Measurements from ENCODE around the gene GARIN5B. TPM values are rescaled to one million over a fixed set of nuclear protein-coding genes. Genes with fewer than 3 reads are reported as not detected.

GARIN5B gene
- total and polyA plus RNA-seq, 2 experiments from 2014 or later, result not detected

DNA sequence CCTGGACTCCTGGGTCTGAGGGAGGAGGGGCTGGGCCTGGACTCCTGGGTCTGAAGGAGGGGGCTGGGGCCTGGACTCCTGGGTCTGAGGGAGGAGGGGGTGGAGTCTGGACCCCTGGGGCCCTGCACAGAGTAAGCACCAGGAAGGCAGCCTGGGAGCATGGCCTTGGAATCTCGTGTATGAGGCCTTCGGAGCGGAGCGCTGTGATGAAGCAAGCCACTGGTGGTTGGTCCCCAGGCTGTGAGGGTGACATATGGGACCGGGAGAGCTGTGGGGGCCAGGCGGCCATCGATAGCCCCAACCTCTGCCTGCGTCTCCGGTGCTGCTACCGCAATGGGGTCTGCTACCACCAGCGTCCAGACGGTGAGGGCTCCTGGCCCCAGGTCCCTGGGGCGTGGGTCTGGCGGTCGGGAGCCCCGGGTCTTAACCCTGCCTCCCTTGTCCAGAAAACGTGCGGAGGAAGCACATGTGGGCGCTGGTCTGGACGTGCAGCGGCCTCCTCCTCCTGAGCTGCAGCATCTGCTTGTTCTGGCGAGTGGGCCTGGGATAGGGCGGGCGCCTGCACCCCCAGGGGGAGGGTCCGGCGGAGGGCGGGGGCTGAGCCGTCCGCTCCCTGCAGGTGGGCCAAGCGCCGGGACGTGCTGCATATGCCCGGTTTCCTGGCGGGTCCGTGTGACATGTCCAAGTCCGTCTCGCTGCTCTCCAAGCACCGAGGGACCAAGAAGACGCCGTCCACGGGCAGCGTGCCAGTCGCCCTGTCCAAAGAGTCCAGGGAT, 14.5 kb upstream of the GARIN5B start:
- Histone ChIP-seq H4K20me1 (replicated peaks; ENCODE audit: insufficient read depth) (peaks cover 3% of the 10 kb centered on the region; the same call in 1 of the 2 replicates), H3K4me3 (peak overlapping the region; percentile 73), H3K4me1 (ENCODE audit: insufficient read depth) (peaks cover 49% of the 10 kb centered on the region), H3K4me2 (peak overlapping the region; percentile 96), H3K36me3 (ENCODE audit: insufficient read depth) (no peaks in the 10 kb centered on the region), H3K27ac (ENCODE audit: low read depth) (no peak overlapping the region), H3F3A (replicated peaks; ENCODE audit: low read depth) (0 out of 2 replicates have a peak, but pooled peaks cover 12% of the 10 kb centered on the region), H2AFZ (no peak overlapping the region), H3K79me2 (replicated peaks; ENCODE audit: insufficient read depth) (0 out of 2 replicates have a peak, but pooled peaks cover 4% of the 10 kb centered on the region), H3K9me2 (ENCODE audit: insufficient read depth) (no peaks in the 10 kb centered on the region), H3K27me3 (ENCODE audit: insufficient read depth) (peaks cover 54% of the 10 kb centered on the region)
- Mint-ChIP-seq H3K4me1 (peaks cover 45% of the 10 kb centered on the region), H3K36me3 (ENCODE audit: low read depth) (peaks cover 3% of the 10 kb centered on the region; the same call in 1 of the 3 replicates), H3K4me3 (peak overlapping the region; percentile 62; the same call in 2 of the 3 replicates), H3K27me3 (ENCODE audit: insufficient read depth, low read depth, poor library complexity) (peaks cover 38% of the 10 kb centered on the region), H3K9me3 (peaks cover 2% of the 10 kb centered on the region; the same call in 1 of the 3 replicates), H3K27ac (no peak overlapping the region)
- TF ChIP-seq NANOG (IDR thresholded peaks at IDR 0.05; ENCODE audit: borderline replicate concordance) (no peak), ZNF114 (CRISPR knock-in tag; IDR thresholded peaks at IDR 0.05) (no peak), EZH2phosphoT487 (IDR thresholded peaks at IDR 0.05; ENCODE audit: unreplicated experiment) (no peak), ZNF331 (CRISPR knock-in tag; IDR thresholded peaks at IDR 0.05; ENCODE audit: low read depth) (no peak), POLR2AphosphoS5 (IDR thresholded peaks at IDR 0.05; ENCODE audit: low read depth) (peak; percentile 65; the same call in 1 of the 2 replicates), CREB1 (CRISPR knock-in tag; IDR thresholded peaks at IDR 0.05; ENCODE audit: low read depth) (no peak)
- TF ChIP-seq, protein P1, sequence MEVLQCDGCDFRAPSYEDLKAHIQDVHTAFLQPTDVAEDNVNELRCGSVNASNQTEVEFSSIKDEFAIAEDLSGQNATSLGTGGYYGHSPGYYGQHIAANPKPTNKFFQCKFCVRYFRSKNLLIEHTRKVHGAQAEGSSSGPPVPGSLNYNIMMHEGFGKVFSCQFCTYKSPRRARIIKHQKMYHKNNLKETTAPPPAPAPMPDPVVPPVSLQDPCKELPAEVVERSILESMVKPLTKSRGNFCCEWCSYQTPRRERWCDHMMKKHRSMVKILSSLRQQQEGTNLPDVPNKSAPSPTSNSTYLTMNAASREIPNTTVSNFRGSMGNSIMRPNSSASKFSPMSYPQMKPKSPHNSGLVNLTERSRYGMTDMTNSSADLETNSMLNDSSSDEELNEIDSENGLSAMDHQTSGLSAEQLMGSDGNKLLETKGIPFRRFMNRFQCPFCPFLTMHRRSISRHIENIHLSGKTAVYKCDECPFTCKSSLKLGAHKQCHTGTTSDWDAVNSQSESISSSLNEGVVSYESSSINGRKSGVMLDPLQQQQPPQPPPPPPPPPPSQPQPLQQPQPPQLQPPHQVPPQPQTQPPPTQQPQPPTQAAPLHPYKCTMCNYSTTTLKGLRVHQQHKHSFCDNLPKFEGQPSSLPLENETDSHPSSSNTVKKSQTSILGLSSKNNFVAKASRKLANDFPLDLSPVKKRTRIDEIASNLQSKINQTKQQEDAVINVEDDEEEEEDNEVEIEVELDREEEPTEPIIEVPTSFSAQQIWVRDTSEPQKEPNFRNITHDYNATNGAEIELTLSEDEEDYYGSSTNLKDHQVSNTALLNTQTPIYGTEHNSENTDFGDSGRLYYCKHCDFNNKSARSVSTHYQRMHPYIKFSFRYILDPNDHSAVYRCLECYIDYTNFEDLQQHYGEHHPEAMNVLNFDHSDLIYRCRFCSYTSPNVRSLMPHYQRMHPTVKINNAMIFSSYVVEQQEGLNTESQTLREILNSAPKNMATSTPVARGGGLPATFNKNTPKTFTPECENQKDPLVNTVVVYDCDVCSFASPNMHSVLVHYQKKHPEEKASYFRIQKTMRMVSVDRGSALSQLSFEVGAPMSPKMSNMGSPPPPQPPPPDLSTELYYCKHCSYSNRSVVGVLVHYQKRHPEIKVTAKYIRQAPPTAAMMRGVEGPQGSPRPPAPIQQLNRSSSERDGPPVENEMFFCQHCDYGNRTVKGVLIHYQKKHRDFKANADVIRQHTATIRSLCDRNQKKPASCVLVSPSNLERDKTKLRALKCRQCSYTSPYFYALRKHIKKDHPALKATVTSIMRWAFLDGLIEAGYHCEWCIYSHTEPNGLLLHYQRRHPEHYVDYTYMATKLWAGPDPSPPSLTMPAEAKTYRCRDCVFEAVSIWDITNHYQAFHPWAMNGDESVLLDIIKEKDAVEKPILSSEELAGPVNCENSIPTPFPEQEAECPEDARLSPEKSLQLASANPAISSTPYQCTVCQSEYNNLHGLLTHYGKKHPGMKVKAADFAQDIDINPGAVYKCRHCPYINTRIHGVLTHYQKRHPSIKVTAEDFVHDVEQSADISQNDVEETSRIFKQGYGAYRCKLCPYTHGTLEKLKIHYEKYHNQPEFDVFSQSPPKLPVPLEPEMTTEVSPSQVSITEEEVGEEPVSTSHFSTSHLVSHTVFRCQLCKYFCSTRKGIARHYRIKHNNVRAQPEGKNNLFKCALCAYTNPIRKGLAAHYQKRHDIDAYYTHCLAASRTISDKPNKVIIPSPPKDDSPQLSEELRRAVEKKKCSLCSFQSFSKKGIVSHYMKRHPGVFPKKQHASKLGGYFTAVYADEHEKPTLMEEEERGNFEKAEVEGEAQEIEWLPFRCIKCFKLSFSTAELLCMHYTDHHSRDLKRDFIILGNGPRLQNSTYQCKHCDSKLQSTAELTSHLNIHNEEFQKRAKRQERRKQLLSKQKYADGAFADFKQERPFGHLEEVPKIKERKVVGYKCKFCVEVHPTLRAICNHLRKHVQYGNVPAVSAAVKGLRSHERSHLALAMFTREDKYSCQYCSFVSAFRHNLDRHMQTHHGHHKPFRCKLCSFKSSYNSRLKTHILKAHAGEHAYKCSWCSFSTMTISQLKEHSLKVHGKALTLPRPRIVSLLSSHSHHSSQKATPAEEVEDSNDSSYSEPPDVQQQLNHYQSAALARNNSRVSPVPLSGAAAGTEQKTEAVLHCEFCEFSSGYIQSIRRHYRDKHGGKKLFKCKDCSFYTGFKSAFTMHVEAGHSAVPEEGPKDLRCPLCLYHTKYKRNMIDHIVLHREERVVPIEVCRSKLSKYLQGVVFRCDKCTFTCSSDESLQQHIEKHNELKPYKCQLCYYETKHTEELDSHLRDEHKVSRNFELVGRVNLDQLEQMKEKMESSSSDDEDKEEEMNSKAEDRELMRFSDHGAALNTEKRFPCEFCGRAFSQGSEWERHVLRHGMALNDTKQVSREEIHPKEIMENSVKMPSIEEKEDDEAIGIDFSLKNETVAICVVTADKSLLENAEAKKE (CRISPR knock-in tag; IDR thresholded peaks at IDR 0.05), result no peak
- DNase-seq (ENCODE audit: low spot score), result peak; percentile 61
- ATAC-seq, result peak; percentile 40
